Activated CD4-positive, alpha-beta T cell treated with anti-CD3 and anti-CD28 coated beads, Interleukin-2, amount 50 U/mL, for 24 hours (primary cell): Measurements from ENCODE around the gene KCNK2.

Source experiments
- DNase-seq, 2 donors: peaks; one replicate each; pipeline ENCODE4 v3.0.0-alpha.2; 2020; ENCODE audit warnings: low read depth in 1 of 2, low spot score in 1 of 2

KCNK2 gene

GRCh38 chr1:215094381-215094780, 11.8 kb downstream of the KCNK2 start:
- DNase-seq: no peak

DNA sequence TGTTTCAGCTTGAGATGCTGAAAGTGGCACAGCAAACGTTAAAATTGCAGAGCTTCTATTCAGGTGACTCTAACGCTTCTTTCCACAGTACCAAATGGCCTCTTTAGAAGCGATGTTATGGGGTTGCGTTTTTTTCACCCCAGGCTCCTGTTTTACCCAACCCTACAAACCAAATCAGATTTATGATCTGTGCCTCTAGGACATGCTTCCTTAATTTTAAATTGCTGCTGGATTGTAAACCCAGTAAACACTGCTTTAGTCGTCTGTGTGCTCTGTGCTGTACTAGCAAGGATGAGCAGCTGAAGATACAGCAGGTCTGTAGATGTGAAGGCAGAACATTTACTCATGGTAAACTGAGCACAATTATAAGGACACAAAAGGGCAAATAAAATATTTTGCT, 13.0 kb downstream of the KCNK2 start:
- DNase-seq: no peak

DNA sequence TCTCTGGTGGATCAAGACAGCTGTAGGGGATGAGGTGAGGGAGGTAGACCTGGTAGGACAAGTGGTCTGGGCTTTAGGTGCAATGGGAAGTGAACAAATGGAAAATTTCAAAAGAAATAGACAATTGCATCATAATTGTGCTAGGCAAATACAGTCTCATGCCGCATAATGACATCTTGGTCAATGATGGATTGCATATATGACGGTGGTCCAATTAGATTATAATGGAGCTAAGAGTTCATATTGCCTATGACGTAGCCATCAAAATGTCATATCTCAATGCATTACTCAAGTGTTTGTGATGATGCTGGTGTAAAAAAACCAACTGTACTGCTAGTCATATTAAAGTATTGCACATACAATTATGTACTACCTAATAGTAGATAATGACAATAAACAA, 19.0 kb downstream of the KCNK2 start:
- no peak for DNase-seq

DNA sequence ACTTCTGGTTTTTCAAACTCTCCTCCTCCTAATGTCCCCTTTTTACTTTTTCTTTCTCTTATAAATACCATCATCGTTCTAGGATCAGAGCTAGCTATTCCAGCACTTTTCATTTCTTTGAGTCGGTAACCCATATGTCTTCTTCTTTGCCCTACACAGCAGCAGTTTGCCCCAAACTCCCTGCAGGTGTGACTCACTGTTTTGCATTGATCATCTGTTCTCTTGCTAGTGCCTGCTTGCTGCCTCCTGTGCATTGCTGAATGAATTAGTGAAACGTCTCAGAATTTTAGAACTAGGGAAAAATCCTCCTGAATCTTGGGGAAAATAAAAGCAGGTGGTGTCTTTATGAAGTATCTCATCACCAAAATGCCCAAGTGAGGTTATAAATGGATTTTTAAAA, 21.7 kb downstream of the KCNK2 start:
- no peak for DNase-seq

- no peak for DNase-seq
Observed at GRCh38 chr1:215106067-215106466, 23.5 kb downstream of the KCNK2 start.

DNA sequence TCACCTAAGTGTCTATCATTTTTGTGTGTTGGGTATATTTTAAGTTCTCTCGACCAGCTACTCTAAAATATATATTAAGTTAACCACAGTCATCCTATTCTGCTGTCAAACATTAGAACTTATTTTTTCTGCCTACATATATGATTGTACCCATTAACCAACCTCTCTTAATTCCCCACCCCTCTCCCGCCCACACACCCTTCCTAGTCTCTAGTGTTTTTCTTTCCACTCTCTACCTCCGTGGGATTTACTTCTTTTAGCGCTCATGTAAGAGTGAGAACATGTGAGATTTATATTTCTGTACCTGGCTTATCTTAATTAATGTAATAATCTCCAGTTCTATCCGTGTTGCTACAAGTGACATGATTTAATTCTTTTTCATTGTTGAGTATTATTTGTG, 26.6 kb downstream of the KCNK2 start:
- DNase-seq: no peak

- no peak for DNase-seq
Observed at GRCh38 chr1:215111916-215112315, 29.4 kb downstream of the KCNK2 start.

- no peak for DNase-seq
Observed at GRCh38 chr1:215113776-215114153, 31.2 kb downstream of the KCNK2 start.

- no peak for DNase-seq
Observed at GRCh38 chr1:215114154-215114933, 31.8 kb downstream of the KCNK2 start.

- DNase-seq: no peak
Observed at GRCh38 chr1:215115760-215116159, 33.2 kb downstream of the KCNK2 start.

GRCh38 chr1:215118081-215118480, 35.5 kb downstream of the KCNK2 start:
- no peak for DNase-seq

- no peak for DNase-seq
Observed at GRCh38 chr1:215119056-215119455, 36.5 kb downstream of the KCNK2 start.

DNA sequence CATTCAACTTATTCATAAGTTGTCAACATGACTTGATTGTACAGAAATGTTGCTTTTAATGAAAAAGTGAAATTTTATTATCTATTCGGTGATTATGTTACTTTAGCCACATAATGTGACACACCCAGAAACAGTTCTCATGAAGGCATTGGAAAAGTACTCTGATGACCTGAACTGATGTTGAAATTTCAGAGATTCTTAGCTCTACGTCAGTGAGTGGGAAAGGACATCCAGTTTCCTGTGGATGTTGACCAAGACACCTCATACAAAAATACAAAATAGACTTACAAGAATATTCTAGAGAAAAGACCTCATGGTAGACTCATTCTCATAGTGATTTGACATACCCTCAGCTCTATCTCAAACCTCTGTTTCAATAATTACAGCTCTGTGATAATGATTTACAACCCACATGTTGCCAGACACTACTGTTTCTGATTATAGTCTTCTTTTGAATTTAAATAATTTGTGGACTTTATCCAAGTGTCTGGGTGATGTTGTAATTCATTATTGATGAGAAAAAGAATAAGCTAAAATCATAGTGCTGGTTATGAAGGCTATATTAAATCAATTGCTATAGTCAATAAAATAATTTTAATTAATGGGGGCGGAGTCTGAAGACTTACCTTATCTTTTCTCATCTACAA, 37.3 kb downstream of the KCNK2 start:
- no peak for DNase-seq

- no peak for DNase-seq
Observed at GRCh38 chr1:215128504-215128903, 46.0 kb downstream of the KCNK2 start.

- DNase-seq: no peak
Observed at GRCh38 chr1:215131291-215131690, 48.8 kb downstream of the KCNK2 start.

- no peak for DNase-seq
Observed at GRCh38 chr1:215132156-215132555, 49.6 kb downstream of the KCNK2 start.

DNA sequence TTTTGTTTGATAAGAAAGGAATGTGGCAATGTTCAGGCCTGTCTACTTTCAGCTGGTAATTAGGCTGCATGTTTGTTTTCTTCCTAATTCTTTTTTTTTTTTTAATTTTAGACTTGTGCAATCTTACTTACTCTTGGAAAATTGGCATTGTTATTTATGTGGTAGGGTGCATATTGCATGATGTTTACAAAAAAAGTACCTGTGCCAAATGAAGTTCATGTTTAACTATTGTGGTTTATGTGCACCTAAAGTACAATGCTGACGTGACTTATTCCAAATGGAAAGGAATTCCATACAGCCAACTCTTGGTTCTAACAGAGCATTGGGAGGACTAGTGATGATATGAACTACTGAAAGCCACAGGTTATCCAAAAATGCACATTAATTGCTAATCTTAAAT, 51.0 kb downstream of the KCNK2 start:
- no peak for DNase-seq

GRCh38 chr1:215137985-215138384, 55.4 kb downstream of the KCNK2 start:
- DNase-seq: no peak

DNA sequence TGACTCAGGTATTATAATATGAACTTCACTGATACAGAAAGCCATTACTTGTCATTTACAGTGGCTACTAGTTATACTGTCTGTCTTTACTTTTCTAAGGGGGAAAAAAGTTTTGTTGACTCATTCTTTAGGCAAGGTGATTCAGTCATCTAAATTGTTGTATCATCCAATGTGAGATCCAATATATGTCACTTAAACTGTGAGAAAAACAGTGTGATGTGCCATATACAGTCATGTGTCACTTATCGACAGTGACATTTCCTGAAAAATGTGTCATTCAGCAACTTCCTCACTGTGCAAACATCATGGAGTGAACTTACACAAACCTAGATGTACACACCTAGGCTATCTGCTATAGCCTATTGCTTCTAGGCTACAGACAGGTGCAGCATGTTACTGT, 57.6 kb downstream of the KCNK2 start:
- DNase-seq: no peak

DNA sequence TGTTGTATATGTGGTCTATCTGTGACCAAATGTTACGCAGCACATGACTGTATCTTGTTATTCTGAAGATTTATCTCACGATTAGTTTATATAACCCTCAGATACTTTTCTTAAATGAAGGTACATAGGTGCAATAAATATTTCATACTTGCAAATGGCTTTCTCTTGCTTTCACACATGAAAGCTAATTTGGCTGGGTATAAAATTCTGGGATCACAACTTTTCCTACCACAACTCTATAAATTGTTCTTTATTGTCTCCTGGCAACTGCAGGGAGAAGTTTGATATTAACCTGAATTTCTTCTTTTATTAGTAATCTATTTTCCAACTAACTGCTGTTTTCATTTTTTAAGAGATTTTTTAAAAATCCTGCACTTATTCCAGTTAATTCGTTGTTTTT, 58.9 kb downstream of the KCNK2 start:
- no peak for DNase-seq

- DNase-seq: no peak
Observed at GRCh38 chr1:215143497-215143896, 61.0 kb downstream of the KCNK2 start.

GRCh38 chr1:215146240-215146975, 63.9 kb downstream of the KCNK2 start:
- DNase-seq: no peak
